Large intestine (tissue), 3 donors: Measurements from ENCODE around the gene AQP11. TPM values are rescaled to one million over a fixed set of nuclear protein-coding genes. Genes with fewer than 3 reads are reported as not detected.
A peak's percentile ranks its signal among the peaks of the same experiment; 100 is the strongest.

Experiments
- DNase-seq, 2 donors: peaks; one replicate each; pipeline versions ENCODE4 v3.0.0 to v3.0.0-alpha.2; 2013
- H3K27ac ChIP-seq: one replicate; pipeline ENCODE4 v1.5.1; 2013; ENCODE audit warnings: low read length
- H3K27me3 ChIP-seq: 2 replicates; pipeline ENCODE4 v1.6.1; 2013; ENCODE audit warnings: low read length; ENCODE audit not compliant: control insufficient read depth, insufficient read depth
- H3K36me3 ChIP-seq: 2 replicates; pipeline ENCODE4 v1.6.1; 2013; ENCODE audit warnings: low read length; ENCODE audit not compliant: control insufficient read depth, insufficient read depth
- H3K4me1 ChIP-seq: one replicate; pipeline ENCODE4 v1.6.1; 2013; ENCODE audit warnings: low read length; ENCODE audit not compliant: control insufficient read depth, insufficient read depth
- H3K4me3 ChIP-seq: one replicate; pipeline ENCODE4 v1.5.1; 2013; ENCODE audit warnings: low read length
- H3K9me3 ChIP-seq: one replicate; pipeline ENCODE4 v1.6.1; 2013; ENCODE audit warnings: mild to moderate bottlenecking, low read depth, low read length, moderate library complexity; ENCODE audit not compliant: control insufficient read depth
- WGBS: methylation state at CpG from one replicate; pipeline ENCODE4 v1.1.5; 2013; ENCODE audit warnings: low lambda C conversion rate; ENCODE audit not compliant: insufficient coverage; 5-methylcytosine and 5-hydroxymethylcytosine counted together
- polyA plus RNA-seq: library from polyadenylated mRNA; unstranded; fragments of 120-200 nt; gene quantifications from one replicate; pipeline ENCODE4 v1.2.1, GENCODE V29; 2013

AQP11 gene
- polyA plus RNA-seq, 1 donor: 18.1 TPM

GRCh38 chr11:77590194-77590782 lies 535 bp downstream of the AQP11 start:
- DNase-seq: peak; percentile 38 to 81
- no peaks in the 10 kb centered on the region for H3K9me3 ChIP-seq
- H3K36me3 ChIP-seq: no peaks in the 10 kb centered on the region
- peaks cover 6% of the 10 kb centered on the region for H3K4me1 ChIP-seq
- peak overlapping the region; percentile 80 for H3K4me3 ChIP-seq
- no peaks in the 10 kb centered on the region for H3K27me3 ChIP-seq
- peak overlapping the region; percentile 94 for H3K27ac ChIP-seq
- no CpG with 5 or more reads among the region's 31 CpGs for WGBS

- Histone ChIP-seq H3K4me3 (peak overlapping the region; percentile 80), H3K27ac (peak overlapping the region; percentile 94), H3K36me3 (no peaks in the 10 kb centered on the region), H3K4me1 (peaks cover 6% of the 10 kb centered on the region), H3K27me3 (no peaks in the 10 kb centered on the region), H3K9me3 (no peaks in the 10 kb centered on the region)
- peak in 1 of 2 donors; percentile 32 for DNase-seq
- no CpG with 5 or more reads among the region's 2 CpGs for WGBS
Measured at GRCh38 chr11:77592727-77593126, 3.0 kb downstream of the AQP11 start.

- Histone ChIP-seq H3K4me3 (no peak overlapping the region), H3K36me3 (no peaks in the 10 kb centered on the region), H3K27ac (peak overlapping the region; percentile 49), H3K9me3 (no peaks in the 10 kb centered on the region), H3K27me3 (no peaks in the 10 kb centered on the region), H3K4me1 (peaks cover 6% of the 10 kb centered on the region)
- DNase-seq: peak in 1 of 2 donors; percentile 66
Measured at GRCh38 chr11:77593883-77594282, 4.1 kb downstream of the AQP11 start.

GRCh38 chr11:77596626-77597025 lies 6.9 kb downstream of the AQP11 start:
- WGBS: 100% methylated on average over 1 of the region's 2 CpGs
- H3K36me3 ChIP-seq: no peaks in the 10 kb centered on the region
- peaks cover 10% of the 10 kb centered on the region for H3K4me1 ChIP-seq
- H3K27ac ChIP-seq: no peak overlapping the region
- no peaks in the 10 kb centered on the region for H3K27me3 ChIP-seq
- H3K9me3 ChIP-seq: no peaks in the 10 kb centered on the region
- no peak overlapping the region for H3K4me3 ChIP-seq
- DNase-seq: no peak

GRCh38 chr11:77598195-77598594 lies 8.4 kb downstream of the AQP11 start:
- Histone ChIP-seq H3K4me1 (peaks cover 21% of the 10 kb centered on the region), H3K9me3 (no peaks in the 10 kb centered on the region), H3K4me3 (no peak overlapping the region), H3K27ac (no peak overlapping the region), H3K36me3 (no peaks in the 10 kb centered on the region), H3K27me3 (no peaks in the 10 kb centered on the region)
- WGBS: 100% methylated on average over 1 of the region's 2 CpGs
- DNase-seq: no peak

- peaks cover 3% of the 10 kb centered on the region for H3K36me3 ChIP-seq
- peak; percentile 64 to 85 for DNase-seq
Measured at GRCh38 chr11:77602381-77603088, 12.8 kb downstream of the AQP11 start.

GRCh38 chr11:77604281-77604680 lies 14.5 kb downstream of the AQP11 start:
- 100% methylated on average over 1 of the region's 2 CpGs for WGBS
- Histone ChIP-seq H3K9me3 (no peaks in the 10 kb centered on the region), H3K4me1 (peaks cover 19% of the 10 kb centered on the region), H3K27ac (no peak overlapping the region), H3K36me3 (peaks cover 4% of the 10 kb centered on the region), H3K4me3 (no peak overlapping the region), H3K27me3 (no peaks in the 10 kb centered on the region)
- DNase-seq: no peak

More at GRCh38 chr11:77602381-77603088, 12.8 kb downstream of the AQP11 start:
- Histone ChIP-seq H3K27me3 (no peaks in the 10 kb centered on the region), H3K4me3 (no peak overlapping the region), H3K27ac (peak overlapping the region; percentile 80), H3K9me3 (no peaks in the 10 kb centered on the region), H3K4me1 (peaks cover 19% of the 10 kb centered on the region)
- WGBS: 29% methylated on average over 1 of the region's 3 CpGs

GRCh38 chr11:77609234-77609633 lies 19.5 kb downstream of the AQP11 start:
- WGBS: no CpG with 5 or more reads among the region's 1 CpG
- Histone ChIP-seq H3K4me3 (no peak overlapping the region), H3K9me3 (no peaks in the 10 kb centered on the region), H3K36me3 (peaks cover 24% of the 10 kb centered on the region), H3K27ac (no peak overlapping the region), H3K27me3 (no peaks in the 10 kb centered on the region), H3K4me1 (no peaks in the 10 kb centered on the region)
- DNase-seq: no peak

- Histone ChIP-seq H3K4me3 (no peak overlapping the region), H3K27me3 (no peaks in the 10 kb centered on the region), H3K4me1 (no peaks in the 10 kb centered on the region), H3K9me3 (no peaks in the 10 kb centered on the region), H3K27ac (no peak overlapping the region), H3K36me3 (peaks cover 42% of the 10 kb centered on the region)
- DNase-seq: no peak
Measured at GRCh38 chr11:77611921-77612320, 22.2 kb downstream of the AQP11 start.

GRCh38 chr11:77617892-77618291 lies 28.1 kb downstream of the AQP11 start:
- 90% methylated on average over 3 of the region's 3 CpGs for WGBS
- no peak for DNase-seq
- Histone ChIP-seq H3K27me3 (no peaks in the 10 kb centered on the region), H3K9me3 (no peaks in the 10 kb centered on the region), H3K27ac (no peak overlapping the region), H3K4me1 (no peaks in the 10 kb centered on the region), H3K36me3 (peaks cover 42% of the 10 kb centered on the region), H3K4me3 (no peak overlapping the region)
